Astrocyte of the spinal cord (primary cell): ENCODE data around the gene CDT1.

Experiments
- DNase-seq: peaks from one replicate; pipeline ENCODE4 v3.0.0; 2011; ENCODE audit warnings: low read depth, low spot score
- H3K4me3 ChIP-seq: 2 replicates; pipeline ENCODE4 v1.5.1; 2011; ENCODE audit warnings: low read depth, mild to moderate bottlenecking, low read length, moderate library complexity
- in situ Hi-C: cut with HindIII; loops from 2 replicates; pipeline ENCODE4 v1.10.0; 2017; ENCODE audit warnings: low sequenced_read_pairs
- TF ChIP-seq, protein P1 (sequence below): IDR thresholded peaks from 2 replicates; pipeline ENCODE4 v1.5.1; 2012; ENCODE audit warnings: low read depth, mild to moderate bottlenecking, low read length, inconsistent platforms

Gene CDT1

GRCh38 chr16:88854306-88855111 lies 50.9 kb downstream of the CDT1 start:
- in situ Hi-C loops, result no loop called here
- H3K4me3 ChIP-seq, result no peak overlapping the region
- TF ChIP-seq, protein P1, sequence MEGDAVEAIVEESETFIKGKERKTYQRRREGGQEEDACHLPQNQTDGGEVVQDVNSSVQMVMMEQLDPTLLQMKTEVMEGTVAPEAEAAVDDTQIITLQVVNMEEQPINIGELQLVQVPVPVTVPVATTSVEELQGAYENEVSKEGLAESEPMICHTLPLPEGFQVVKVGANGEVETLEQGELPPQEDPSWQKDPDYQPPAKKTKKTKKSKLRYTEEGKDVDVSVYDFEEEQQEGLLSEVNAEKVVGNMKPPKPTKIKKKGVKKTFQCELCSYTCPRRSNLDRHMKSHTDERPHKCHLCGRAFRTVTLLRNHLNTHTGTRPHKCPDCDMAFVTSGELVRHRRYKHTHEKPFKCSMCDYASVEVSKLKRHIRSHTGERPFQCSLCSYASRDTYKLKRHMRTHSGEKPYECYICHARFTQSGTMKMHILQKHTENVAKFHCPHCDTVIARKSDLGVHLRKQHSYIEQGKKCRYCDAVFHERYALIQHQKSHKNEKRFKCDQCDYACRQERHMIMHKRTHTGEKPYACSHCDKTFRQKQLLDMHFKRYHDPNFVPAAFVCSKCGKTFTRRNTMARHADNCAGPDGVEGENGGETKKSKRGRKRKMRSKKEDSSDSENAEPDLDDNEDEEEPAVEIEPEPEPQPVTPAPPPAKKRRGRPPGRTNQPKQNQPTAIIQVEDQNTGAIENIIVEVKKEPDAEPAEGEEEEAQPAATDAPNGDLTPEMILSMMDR, result no peak
- DNase-seq, result no peak

GRCh38 chr16:88855176-88855575 lies 51.6 kb downstream of the CDT1 start:
- in situ Hi-C loops, result no loop called here
- TF ChIP-seq, protein P1, result no peak
- no peak overlapping the region for H3K4me3 ChIP-seq
- DNase-seq, result no peak

DNA sequence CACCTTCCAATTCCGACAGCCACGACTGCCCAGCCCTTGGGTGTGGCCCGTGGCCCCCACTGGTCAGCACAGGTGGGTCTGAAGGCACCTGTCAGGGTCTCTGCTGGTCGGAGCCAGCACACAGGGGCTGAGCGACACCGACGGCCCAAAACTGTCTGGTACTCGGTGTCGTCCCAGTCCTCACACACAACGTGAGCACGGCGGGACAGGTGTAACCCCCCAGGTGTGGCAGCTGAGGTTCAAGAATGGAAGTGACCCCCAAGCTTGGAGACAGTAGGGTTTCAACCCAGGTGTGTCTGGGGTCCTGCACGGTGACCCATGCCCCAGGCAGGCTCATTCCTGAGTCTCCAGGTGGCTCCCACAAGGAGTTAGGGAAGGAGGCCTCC lies 52.1 kb downstream of the CDT1 start:
- in situ Hi-C loops, result no loop called here
- no peak for DNase-seq
- peak overlapping the region; percentile 62 for H3K4me3 ChIP-seq
- TF ChIP-seq, protein P1, result no peak

- in situ Hi-C loops, result no loop called here
Observed at GRCh38 chr16:88856122-88856827, 52.7 kb downstream of the CDT1 start.

GRCh38 chr16:88856828-88857727 lies 53.5 kb downstream of the CDT1 start, which contains the start of the genes GALNS and TRAPPC2L:
Gene GALNS (minus strand): TSS chr16:88856947. CDS start chr16:88856877, 70 bp downstream.
Gene TRAPPC2L (plus strand): TSS chr16:88857127. CDS start chr16:88857151, 24 bp downstream.
- in situ Hi-C loops, result no loop called here
- TF ChIP-seq, protein P1, result no peak
- H3K4me3 ChIP-seq, result peak within 1 kb of the TSS; percentile 98
- peak; percentile 93 for DNase-seq

More at GRCh38 chr16:88856122-88856827, 52.7 kb downstream of the CDT1 start:
- no peak for DNase-seq
- TF ChIP-seq, protein P1, result no peak
- H3K4me3 ChIP-seq, result peak overlapping the region; percentile 62
